ENCODE data around the gene ALDH8A1. TPM values are rescaled to one million over a fixed set of nuclear protein-coding genes. Genes with fewer than 3 reads are reported as not detected.

The ALDH8A1 gene
- total RNA-seq, 1 donor from 2014 or later, result 0.53 TPM

DNA sequence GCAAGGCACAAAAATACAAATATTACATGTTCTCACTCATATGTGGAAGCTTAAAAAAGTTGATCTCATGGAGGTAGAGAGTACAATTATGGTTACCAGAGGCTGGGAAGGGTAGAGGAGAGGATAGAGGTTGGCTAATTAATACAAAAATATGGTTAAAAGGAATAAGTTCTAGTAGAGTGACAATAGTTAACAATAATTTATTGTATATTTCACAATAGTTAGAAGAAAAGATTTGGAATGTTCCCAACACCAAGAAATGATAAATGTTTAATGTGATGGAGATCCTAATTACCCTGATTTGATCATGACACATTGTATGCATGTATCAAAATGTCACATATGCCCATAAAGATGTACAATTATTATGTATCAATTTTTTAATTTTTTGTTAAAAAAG is 1.8 kb downstream of the ALDH8A1 start:
- ChIA-PET CTCF (interaction anchor here (2.3 kb wide), 1 partner anchor 8 kb away, joined by 8 read pairs; no protein-coding TSS in a partner anchor), POLR2A (no interaction called here)
- Mint-ChIP-seq H3K36me3 (ENCODE audit: low read depth) (no peaks in the 10 kb centered on the region), H3K4me3 (no peak overlapping the region), H3K27me3 (no peaks in the 10 kb centered on the region), H3K27ac (no peak overlapping the region), H3K4me1 (no peaks in the 10 kb centered on the region), H3K9me3 (peaks cover 10% of the 10 kb centered on the region)
- ATAC-seq (ENCODE audit: low read depth) (no peak), DNase-seq (no peak)
- TF ChIP-seq, protein P1, sequence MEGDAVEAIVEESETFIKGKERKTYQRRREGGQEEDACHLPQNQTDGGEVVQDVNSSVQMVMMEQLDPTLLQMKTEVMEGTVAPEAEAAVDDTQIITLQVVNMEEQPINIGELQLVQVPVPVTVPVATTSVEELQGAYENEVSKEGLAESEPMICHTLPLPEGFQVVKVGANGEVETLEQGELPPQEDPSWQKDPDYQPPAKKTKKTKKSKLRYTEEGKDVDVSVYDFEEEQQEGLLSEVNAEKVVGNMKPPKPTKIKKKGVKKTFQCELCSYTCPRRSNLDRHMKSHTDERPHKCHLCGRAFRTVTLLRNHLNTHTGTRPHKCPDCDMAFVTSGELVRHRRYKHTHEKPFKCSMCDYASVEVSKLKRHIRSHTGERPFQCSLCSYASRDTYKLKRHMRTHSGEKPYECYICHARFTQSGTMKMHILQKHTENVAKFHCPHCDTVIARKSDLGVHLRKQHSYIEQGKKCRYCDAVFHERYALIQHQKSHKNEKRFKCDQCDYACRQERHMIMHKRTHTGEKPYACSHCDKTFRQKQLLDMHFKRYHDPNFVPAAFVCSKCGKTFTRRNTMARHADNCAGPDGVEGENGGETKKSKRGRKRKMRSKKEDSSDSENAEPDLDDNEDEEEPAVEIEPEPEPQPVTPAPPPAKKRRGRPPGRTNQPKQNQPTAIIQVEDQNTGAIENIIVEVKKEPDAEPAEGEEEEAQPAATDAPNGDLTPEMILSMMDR (IDR thresholded peaks at IDR 0.05), result no peak
- intact Hi-C loops (cut with micrococcal nuclease), result no loop called here

DNA sequence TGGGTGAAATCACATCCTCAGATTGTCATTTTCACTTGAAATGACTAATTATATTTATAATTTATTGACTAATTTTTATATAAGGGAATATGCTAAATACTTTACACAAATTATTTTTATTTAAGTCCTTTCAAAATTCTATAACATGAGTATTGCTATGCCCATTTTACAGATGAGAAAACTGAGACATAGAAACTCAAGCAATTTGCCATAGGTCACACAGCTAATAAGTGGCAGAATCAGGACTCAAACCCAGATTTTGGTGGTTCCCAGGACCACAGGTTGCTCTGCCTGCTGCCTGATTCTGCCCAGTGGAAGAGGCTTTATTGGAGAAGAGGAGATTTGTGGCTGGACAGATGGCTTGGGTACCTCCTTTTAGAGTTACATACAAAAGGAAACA is 4.9 kb downstream of the ALDH8A1 start:
- POLR2A ChIA-PET, result no interaction called here
- no peak overlapping the region for H3K4me3 Mint-ChIP-seq
- ATAC-seq (ENCODE audit: low read depth) (no peak), DNase-seq (no peak)
- peaks cover 10% of the 10 kb centered on the region for H3K9me3 Mint-ChIP-seq
- H3K36me3 Mint-ChIP-seq (ENCODE audit: low read depth), result no peaks in the 10 kb centered on the region
- H3K4me1 Mint-ChIP-seq, result no peaks in the 10 kb centered on the region
- CTCF ChIA-PET, result no interaction called here
- TF ChIP-seq, protein P1 (IDR thresholded peaks at IDR 0.05), result no peak
- no peaks in the 10 kb centered on the region for H3K27me3 Mint-ChIP-seq
- intact Hi-C loops (cut with micrococcal nuclease), result no loop called here
- no peak overlapping the region for H3K27ac Mint-ChIP-seq

DNA sequence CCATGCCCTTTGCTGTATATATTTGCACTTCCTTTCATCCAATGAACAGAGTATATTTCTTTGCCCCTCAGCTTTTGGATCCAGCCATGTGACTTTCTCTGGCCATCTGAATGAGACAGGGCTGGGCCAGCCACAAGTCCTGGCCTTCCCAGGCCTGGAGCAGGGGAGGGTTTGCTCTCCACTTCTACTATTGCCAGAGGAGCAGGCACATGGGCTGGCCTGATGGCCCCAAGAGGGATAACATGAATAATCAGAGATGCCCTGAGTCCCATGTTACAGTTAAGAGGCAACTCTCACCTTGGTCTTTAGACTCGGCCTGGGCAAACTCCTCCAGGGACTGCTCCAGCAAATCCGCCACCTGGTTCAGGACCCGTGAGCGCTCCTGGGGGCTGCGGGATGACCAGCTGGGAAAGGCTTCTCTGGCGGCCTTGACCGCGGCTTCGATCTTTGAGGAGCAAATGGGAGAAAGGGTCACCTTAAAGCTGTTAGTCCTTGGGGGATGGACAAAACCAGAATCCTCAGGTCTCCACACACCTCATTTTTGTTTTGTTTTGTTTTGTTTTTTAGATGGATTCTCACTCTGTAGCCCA is 6.3 kb downstream of the ALDH8A1 start:
- TF ChIP-seq, protein P1 (IDR thresholded peaks at IDR 0.05), result no peak
- H3K27ac Mint-ChIP-seq, result no peak overlapping the region
- peaks cover 3% of the 10 kb centered on the region for H3K4me1 Mint-ChIP-seq
- DNase-seq, result no peak
- peaks cover 10% of the 10 kb centered on the region for H3K9me3 Mint-ChIP-seq
- no peaks in the 10 kb centered on the region for H3K36me3 Mint-ChIP-seq (ENCODE audit: low read depth)
- ChIA-PET POLR2A (no interaction called here), CTCF (no interaction called here)
- intact Hi-C loops (cut with micrococcal nuclease), result loop anchor here (5.0 kb wide), 1 partner anchor 1021 kb away; no protein-coding TSS in a partner anchor
- ATAC-seq (ENCODE audit: low read depth), result no peak
- no peak overlapping the region for H3K4me3 Mint-ChIP-seq
- no peaks in the 10 kb centered on the region for H3K27me3 Mint-ChIP-seq

DNA sequence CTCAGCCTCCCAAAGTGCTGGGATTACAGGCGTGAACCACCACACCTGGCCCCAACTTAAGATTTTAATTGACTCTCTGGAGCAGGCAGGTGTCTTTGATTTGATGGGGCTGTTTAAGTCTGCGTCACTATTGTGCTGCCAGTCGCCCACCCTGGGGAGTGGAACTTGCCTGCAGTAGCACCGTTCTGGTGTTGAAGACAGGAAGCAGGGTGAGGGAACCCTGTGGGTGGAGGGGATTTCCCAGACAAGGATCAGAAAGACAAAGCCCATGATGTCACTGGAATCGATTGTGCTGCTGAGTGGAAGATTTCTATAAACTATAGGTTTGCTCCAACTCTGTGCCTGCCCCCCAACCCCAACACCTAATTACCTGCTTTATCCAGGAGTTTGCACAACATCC is 11.0 kb downstream of the ALDH8A1 start:
- no peak overlapping the region for H3K4me3 Mint-ChIP-seq
- TF ChIP-seq, protein P1 (IDR thresholded peaks at IDR 0.05), result no peak
- intact Hi-C loops (cut with micrococcal nuclease), result no loop called here
- H3K27ac Mint-ChIP-seq, result no peak overlapping the region
- DNase-seq (no peak), ATAC-seq (ENCODE audit: low read depth) (peak; percentile 54)
- POLR2A ChIA-PET, result interaction anchor here (2.4 kb wide), 1 partner anchor 765 kb away, joined by 9 read pairs; no protein-coding TSS in a partner anchor
- CTCF ChIA-PET, result interaction anchor here (2.4 to 5.3 kb wide), 6 partner anchors 8 to 1015 kb away, joined by 14 to 80 read pairs (median 19); no protein-coding TSS in a partner anchor
- no peaks in the 10 kb centered on the region for H3K27me3 Mint-ChIP-seq
- no peaks in the 10 kb centered on the region for H3K36me3 Mint-ChIP-seq (ENCODE audit: low read depth)
- H3K9me3 Mint-ChIP-seq, result no peaks in the 10 kb centered on the region
- peaks cover 3% of the 10 kb centered on the region for H3K4me1 Mint-ChIP-seq

DNA sequence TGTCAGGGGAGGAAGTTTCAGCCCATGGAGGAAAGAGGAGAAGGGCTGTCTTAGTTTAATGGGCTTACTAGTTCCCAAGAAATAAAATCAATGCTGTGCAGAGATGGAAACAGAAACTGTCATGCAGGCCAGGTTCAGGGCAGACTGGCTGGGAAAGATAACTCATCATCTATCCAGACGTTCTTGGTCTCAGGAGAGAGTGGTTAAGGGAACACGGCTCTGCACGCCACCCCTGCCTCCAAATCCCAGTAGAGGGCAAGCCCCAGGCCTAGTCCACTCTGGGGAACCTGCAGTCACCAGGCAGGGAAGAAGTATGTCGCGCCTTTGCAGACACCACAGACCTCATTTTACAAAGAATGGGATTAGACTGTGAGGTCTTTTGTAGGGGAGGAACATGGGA is 12.5 kb downstream of the ALDH8A1 start:
- H3K27ac Mint-ChIP-seq, result no peak overlapping the region
- H3K4me1 Mint-ChIP-seq, result peaks cover 3% of the 10 kb centered on the region
- ATAC-seq (ENCODE audit: low read depth), result no peak
- no peaks in the 10 kb centered on the region for H3K36me3 Mint-ChIP-seq (ENCODE audit: low read depth)
- intact Hi-C loops (cut with micrococcal nuclease), result no loop called here
- H3K27me3 Mint-ChIP-seq, result no peaks in the 10 kb centered on the region
- CTCF ChIA-PET, result interaction anchor here (5.3 kb wide), 1 partner anchor 782 kb away, joined by 80 read pairs; no protein-coding TSS in a partner anchor
- no peaks in the 10 kb centered on the region for H3K9me3 Mint-ChIP-seq
- TF ChIP-seq, protein P1 (IDR thresholded peaks at IDR 0.05), result no peak
- no peak for DNase-seq
- POLR2A ChIA-PET, result no interaction called here
- H3K4me3 Mint-ChIP-seq, result no peak overlapping the region
